ENCODE results near the gene DNAH2. TPM values are rescaled to one million over a fixed set of nuclear protein-coding genes. Genes with fewer than 3 reads are reported as not detected.

Gene DNAH2
- total and polyA plus RNA-seq, 2 of the 13 experiments (the other 11 are each of a cell fraction or from before 2014, with no cell fraction given): not detected

DNA sequence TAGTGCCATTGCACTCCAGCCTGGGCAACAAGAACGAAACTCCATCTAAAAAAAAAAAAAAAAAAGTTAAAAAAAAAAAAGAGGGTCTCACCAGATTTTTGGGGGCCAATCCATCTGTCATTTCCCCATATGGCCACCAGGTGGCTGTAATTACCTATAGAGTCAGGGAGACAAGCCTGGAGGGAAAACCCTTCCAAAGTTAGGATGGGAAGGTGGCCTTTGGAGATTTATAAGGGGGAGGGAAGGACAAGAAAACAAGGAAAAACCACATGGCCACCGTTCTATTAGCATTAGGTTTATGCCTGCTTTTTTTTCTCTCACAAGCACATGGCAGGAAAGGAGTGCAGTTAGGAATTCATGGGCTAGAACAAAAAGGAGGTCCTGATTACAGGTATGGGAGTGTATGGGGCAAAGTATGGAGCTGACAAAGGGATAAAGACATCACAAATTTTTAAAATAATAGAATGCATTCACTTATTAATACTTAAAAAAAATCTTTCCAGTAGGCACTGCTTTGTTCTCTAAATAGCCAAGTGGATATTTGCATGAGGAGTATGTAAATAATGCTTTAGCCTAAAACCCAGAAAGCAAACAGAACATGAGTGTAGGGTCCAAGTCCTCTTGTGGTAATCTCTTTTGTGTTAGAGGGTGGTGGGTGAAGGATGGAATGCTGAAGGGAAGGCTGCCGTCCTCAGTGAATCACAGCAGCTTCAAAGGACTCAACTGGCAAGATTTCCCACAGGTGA is 145.3 kb downstream of the DNAH2 start (continued):
- TF ChIP-seq ZNF605 (CRISPR knock-in tag; IDR thresholded peaks at IDR 0.05) (peak; percentile 61; the same call in 1 of the 2 replicates), ZNF652 (CRISPR knock-in tag; IDR thresholded peaks at IDR 0.05; ENCODE audit: borderline replicate concordance, low read depth) (no peak), HDAC1 (CRISPR knock-in tag; IDR thresholded peaks at IDR 0.05) (0 out of 2 replicates have a peak, but pooled peaks have one; percentile 25), NPAS2 (CRISPR knock-in tag; IDR thresholded peaks at IDR 0.05; ENCODE audit: borderline replicate concordance) (no peak), SALL1 (CRISPR knock-in tag; IDR thresholded peaks at IDR 0.05) (no peak; the same call in 1 of the 2 replicates), RAD21 (CRISPR knock-in tag; IDR thresholded peaks at IDR 0.05) (peak; percentile 71), TEAD3 (CRISPR knock-in tag; optimal IDR thresholded peaks at IDR 0.05; ENCODE audit: borderline replicate concordance) (peak; percentile 88), SOX5 (CRISPR knock-in tag; IDR thresholded peaks at IDR 0.05; ENCODE audit: borderline replicate concordance) (peak; percentile 89)
- TF ChIP-seq, protein P1, sequence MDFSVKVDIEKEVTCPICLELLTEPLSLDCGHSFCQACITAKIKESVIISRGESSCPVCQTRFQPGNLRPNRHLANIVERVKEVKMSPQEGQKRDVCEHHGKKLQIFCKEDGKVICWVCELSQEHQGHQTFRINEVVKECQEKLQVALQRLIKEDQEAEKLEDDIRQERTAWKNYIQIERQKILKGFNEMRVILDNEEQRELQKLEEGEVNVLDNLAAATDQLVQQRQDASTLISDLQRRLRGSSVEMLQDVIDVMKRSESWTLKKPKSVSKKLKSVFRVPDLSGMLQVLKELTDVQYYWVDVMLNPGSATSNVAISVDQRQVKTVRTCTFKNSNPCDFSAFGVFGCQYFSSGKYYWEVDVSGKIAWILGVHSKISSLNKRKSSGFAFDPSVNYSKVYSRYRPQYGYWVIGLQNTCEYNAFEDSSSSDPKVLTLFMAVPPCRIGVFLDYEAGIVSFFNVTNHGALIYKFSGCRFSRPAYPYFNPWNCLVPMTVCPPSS (IDR thresholded peaks at IDR 0.05): no peak
- TF ChIP-seq, protein P2, sequence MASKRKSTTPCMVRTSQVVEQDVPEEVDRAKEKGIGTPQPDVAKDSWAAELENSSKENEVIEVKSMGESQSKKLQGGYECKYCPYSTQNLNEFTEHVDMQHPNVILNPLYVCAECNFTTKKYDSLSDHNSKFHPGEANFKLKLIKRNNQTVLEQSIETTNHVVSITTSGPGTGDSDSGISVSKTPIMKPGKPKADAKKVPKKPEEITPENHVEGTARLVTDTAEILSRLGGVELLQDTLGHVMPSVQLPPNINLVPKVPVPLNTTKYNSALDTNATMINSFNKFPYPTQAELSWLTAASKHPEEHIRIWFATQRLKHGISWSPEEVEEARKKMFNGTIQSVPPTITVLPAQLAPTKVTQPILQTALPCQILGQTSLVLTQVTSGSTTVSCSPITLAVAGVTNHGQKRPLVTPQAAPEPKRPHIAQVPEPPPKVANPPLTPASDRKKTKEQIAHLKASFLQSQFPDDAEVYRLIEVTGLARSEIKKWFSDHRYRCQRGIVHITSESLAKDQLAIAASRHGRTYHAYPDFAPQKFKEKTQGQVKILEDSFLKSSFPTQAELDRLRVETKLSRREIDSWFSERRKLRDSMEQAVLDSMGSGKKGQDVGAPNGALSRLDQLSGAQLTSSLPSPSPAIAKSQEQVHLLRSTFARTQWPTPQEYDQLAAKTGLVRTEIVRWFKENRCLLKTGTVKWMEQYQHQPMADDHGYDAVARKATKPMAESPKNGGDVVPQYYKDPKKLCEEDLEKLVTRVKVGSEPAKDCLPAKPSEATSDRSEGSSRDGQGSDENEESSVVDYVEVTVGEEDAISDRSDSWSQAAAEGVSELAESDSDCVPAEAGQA (IDR thresholded peaks at IDR 0.05; ENCODE audit: low read depth): no peak
- TF ChIP-seq, protein P2 (CRISPR knock-in tag; IDR thresholded peaks at IDR 0.05; ENCODE audit: borderline replicate concordance): no peak
- TF ChIP-seq, protein P3, sequence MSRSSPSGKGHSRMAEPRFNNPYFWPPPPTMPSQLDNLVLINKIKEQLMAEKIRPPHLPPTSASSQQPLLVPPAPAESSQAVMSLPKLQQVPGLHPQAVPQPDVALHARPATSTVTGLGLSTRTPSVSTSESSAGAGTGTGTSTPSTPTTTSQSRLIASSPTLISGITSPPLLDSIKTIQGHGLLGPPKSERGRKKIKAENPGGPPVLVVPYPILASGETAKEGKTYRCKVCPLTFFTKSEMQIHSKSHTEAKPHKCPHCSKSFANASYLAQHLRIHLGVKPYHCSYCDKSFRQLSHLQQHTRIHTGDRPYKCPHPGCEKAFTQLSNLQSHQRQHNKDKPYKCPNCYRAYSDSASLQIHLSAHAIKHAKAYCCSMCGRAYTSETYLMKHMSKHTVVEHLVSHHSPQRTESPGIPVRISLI (CRISPR knock-in tag; IDR thresholded peaks at IDR 0.05; ENCODE audit: borderline replicate concordance): 0 out of 2 replicates have a peak, but pooled peaks have one; percentile 41
- TF ChIP-seq, protein P4, sequence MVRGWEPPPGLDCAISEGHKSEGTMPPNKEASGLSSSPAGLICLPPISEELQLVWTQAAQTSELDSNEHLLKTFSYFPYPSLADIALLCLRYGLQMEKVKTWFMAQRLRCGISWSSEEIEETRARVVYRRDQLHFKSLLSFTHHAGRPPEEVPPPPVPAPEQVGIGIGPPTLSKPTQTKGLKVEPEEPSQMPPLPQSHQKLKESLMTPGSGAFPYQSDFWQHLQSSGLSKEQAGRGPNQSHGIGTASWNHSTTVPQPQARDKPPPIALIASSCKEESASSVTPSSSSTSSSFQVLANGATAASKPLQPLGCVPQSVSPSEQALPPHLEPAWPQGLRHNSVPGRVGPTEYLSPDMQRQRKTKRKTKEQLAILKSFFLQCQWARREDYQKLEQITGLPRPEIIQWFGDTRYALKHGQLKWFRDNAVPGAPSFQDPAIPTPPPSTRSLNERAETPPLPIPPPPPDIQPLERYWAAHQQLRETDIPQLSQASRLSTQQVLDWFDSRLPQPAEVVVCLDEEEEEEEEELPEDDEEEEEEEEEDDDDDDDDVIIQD (CRISPR knock-in tag; IDR thresholded peaks at IDR 0.05; ENCODE audit: low read depth): 0 out of 2 replicates have a peak, but pooled peaks have one; percentile 10
- TF ChIP-seq, protein P5, sequence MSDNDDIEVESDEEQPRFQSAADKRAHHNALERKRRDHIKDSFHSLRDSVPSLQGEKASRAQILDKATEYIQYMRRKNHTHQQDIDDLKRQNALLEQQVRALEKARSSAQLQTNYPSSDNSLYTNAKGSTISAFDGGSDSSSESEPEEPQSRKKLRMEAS (IDR thresholded peaks at IDR 0.05): 0 out of 2 replicates have a peak, but pooled peaks have one; percentile 18
- TF ChIP-seq, protein P6, sequence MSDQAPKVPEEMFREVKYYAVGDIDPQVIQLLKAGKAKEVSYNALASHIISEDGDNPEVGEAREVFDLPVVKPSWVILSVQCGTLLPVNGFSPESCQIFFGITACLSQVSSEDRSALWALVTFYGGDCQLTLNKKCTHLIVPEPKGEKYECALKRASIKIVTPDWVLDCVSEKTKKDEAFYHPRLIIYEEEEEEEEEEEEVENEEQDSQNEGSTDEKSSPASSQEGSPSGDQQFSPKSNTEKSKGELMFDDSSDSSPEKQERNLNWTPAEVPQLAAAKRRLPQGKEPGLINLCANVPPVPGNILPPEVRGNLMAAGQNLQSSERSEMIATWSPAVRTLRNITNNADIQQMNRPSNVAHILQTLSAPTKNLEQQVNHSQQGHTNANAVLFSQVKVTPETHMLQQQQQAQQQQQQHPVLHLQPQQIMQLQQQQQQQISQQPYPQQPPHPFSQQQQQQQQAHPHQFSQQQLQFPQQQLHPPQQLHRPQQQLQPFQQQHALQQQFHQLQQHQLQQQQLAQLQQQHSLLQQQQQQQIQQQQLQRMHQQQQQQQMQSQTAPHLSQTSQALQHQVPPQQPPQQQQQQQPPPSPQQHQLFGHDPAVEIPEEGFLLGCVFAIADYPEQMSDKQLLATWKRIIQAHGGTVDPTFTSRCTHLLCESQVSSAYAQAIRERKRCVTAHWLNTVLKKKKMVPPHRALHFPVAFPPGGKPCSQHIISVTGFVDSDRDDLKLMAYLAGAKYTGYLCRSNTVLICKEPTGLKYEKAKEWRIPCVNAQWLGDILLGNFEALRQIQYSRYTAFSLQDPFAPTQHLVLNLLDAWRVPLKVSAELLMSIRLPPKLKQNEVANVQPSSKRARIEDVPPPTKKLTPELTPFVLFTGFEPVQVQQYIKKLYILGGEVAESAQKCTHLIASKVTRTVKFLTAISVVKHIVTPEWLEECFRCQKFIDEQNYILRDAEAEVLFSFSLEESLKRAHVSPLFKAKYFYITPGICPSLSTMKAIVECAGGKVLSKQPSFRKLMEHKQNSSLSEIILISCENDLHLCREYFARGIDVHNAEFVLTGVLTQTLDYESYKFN (CRISPR knock-in tag; conservative IDR thresholded peaks at IDR 0.05): peak; percentile 92
